ENCODE results near the gene PRR5L.

Gene PRR5L

GRCh38 chr11:36295926-36296325 is at the start of gene PRR5L:
TSS of gene PRR5L (plus strand) at chr11:36296288. CDS start at chr11:36401122, 104,834 bp downstream.
- DNase-seq (ENCODE audit: low read depth) = no peak

GRCh38 chr11:36247493-36247892 is 48.6 kb upstream of the PRR5L start:
- no peak for DNase-seq (ENCODE audit: low read depth)

GRCh38 chr11:36248436-36248835 is 47.7 kb upstream of the PRR5L start:
- DNase-seq (ENCODE audit: low read depth) = no peak

GRCh38 chr11:36249246-36249645 is 46.8 kb upstream of the PRR5L start:
- DNase-seq (ENCODE audit: low read depth) = no peak

- DNase-seq (ENCODE audit: low read depth) = no peak
Observed at GRCh38 chr11:36251823-36252222, 44.3 kb upstream of the PRR5L start.

- no peak for DNase-seq (ENCODE audit: low read depth)
Observed at GRCh38 chr11:36253238-36253637, 42.9 kb upstream of the PRR5L start.

- DNase-seq (ENCODE audit: low read depth) = no peak
Observed at GRCh38 chr11:36254713-36255112, 41.4 kb upstream of the PRR5L start.

GRCh38 chr11:36257351-36257750 is 38.7 kb upstream of the PRR5L start:
- no peak for DNase-seq (ENCODE audit: low read depth)

GRCh38 chr11:36258730-36259360 is 37.2 kb upstream of the PRR5L start:
- no peak for DNase-seq (ENCODE audit: low read depth)

GRCh38 chr11:36261094-36261493 is 35.0 kb upstream of the PRR5L start:
- DNase-seq (ENCODE audit: low read depth) = no peak

- DNase-seq (ENCODE audit: low read depth) = no peak
Observed at GRCh38 chr11:36264011-36264972, 31.8 kb upstream of the PRR5L start.

GRCh38 chr11:36264973-36265344 is 31.1 kb upstream of the PRR5L start:
- no peak for DNase-seq (ENCODE audit: low read depth)

GRCh38 chr11:36265793-36266628 is 30.1 kb upstream of the PRR5L start:
- DNase-seq (ENCODE audit: low read depth) = peak; percentile 46

- DNase-seq (ENCODE audit: low read depth) = no peak
Observed at GRCh38 chr11:36266767-36267166, 29.3 kb upstream of the PRR5L start.

- DNase-seq (ENCODE audit: low read depth) = no peak
Observed at GRCh38 chr11:36268337-36268985, 27.6 kb upstream of the PRR5L start.

GRCh38 chr11:36270701-36271100 is 25.4 kb upstream of the PRR5L start:
- DNase-seq (ENCODE audit: low read depth) = no peak

- no peak for DNase-seq (ENCODE audit: low read depth)
Observed at GRCh38 chr11:36271794-36272407, 24.2 kb upstream of the PRR5L start.

- no peak for DNase-seq (ENCODE audit: low read depth)
Observed at GRCh38 chr11:36273110-36273509, 23.0 kb upstream of the PRR5L start.

GRCh38 chr11:36274414-36274813 is 21.7 kb upstream of the PRR5L start:
- no peak for DNase-seq (ENCODE audit: low read depth)

GRCh38 chr11:36278531-36279282 is 17.4 kb upstream of the PRR5L start:
- DNase-seq (ENCODE audit: low read depth) = no peak

GRCh38 chr11:36280531-36280930 is 15.6 kb upstream of the PRR5L start:
- no peak for DNase-seq (ENCODE audit: low read depth)
